Head of caudate nucleus (tissue), 42 donors: ENCODE measurements around the gene OR10R2.

ENCODE experiments used
- DNase-seq, 42 donors: peaks; one replicate each; pipeline versions ENCODE4 v3.0.0 to v3.0.0-alpha.2; 2020 to 2021; ENCODE audit warnings: mixed read lengths in 7 of 42
- intact Hi-C: fragments of 100-400 bp; cut with DNase I; formaldehyde crosslinking; loops from one replicate; pipeline ENCODE4 v1.15.0; 2022

The OR10R2 gene

GRCh38 chr1:158520955-158521665 is 49.1 kb downstream of the OR10R2 start:
- no peak for DNase-seq
- intact Hi-C loops, result no loop called here

- intact Hi-C loops, result no loop called here
Measured at GRCh38 chr1:158521666-158522058, 49.6 kb downstream of the OR10R2 start.

DNA sequence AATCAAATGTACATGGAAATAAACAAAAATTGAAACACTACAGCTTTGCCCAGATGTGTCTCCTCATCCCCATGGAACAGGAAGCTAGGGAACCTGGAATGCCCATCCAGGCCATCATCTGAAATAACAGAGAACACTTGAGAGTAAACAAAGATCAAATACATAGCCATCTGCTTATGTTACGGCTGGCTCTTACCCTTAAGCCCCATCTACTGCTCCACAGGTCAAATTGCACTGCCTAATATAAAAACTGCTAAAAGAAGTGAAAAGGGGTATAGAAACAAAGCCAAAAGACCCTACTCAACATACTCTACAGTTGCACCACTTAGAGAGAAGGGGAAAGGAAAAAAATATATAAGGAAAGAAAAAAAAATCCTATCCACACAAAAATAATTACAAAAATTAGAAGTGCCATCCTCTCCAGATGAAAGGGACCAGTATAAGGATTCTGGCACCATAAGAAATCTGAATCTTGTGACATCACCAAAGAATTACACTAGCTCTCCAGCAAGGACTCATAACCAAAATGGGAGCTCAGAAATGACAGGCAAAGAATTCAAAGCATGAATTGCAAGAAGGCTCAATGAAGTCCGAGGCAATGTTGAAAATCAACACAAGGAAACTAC is 55.3 kb downstream of the OR10R2 start:
- DNase-seq, result peak in 2 of 42 donors; percentile 14 to 20

More at GRCh38 chr1:158521666-158522058, 49.6 kb downstream of the OR10R2 start:
- DNase-seq, result no peak

More for the DNA sequence above, 55.3 kb downstream of the OR10R2 start:
- intact Hi-C loops, result no loop called here
